ENCODE measurements around the gene PRKCE. TPM values are rescaled to one million over a fixed set of nuclear protein-coding genes. Genes with fewer than 3 reads are reported as not detected.

Gene PRKCE
- total RNA-seq, 1 donor from 2014 or later: 21.0 TPM

GRCh38 chr2:46032161-46032813 lies 380.8 kb downstream of the PRKCE start:
- no peaks in the 10 kb centered on the region for H3K36me3 ChIP-seq (ENCODE audit: control insufficient read depth, insufficient read depth, low read length)
- no peak overlapping the region for H3K4me3 ChIP-seq (ENCODE audit: low read depth, low read length)
- no peaks in the 10 kb centered on the region for H3K27me3 ChIP-seq (ENCODE audit: control insufficient read depth, insufficient read depth, low read length)
- TF ChIP-seq CTCF (IDR thresholded peaks at IDR 0.05; ENCODE audit: insufficient read depth, low read length, poor library complexity, severe bottlenecking): no peak
- no peak for DNase-seq (ENCODE audit: low read depth)

GRCh38 chr2:46032996-46033395 lies 381.5 kb downstream of the PRKCE start:
- no peak overlapping the region for H3K4me3 ChIP-seq (ENCODE audit: low read depth, low read length)
- H3K27me3 ChIP-seq (ENCODE audit: control insufficient read depth, insufficient read depth, low read length): no peaks in the 10 kb centered on the region
- no peaks in the 10 kb centered on the region for H3K36me3 ChIP-seq (ENCODE audit: control insufficient read depth, insufficient read depth, low read length)
- no peak for TF ChIP-seq CTCF (IDR thresholded peaks at IDR 0.05; ENCODE audit: insufficient read depth, low read length, poor library complexity, severe bottlenecking)
- no peak for DNase-seq (ENCODE audit: low read depth)

DNA sequence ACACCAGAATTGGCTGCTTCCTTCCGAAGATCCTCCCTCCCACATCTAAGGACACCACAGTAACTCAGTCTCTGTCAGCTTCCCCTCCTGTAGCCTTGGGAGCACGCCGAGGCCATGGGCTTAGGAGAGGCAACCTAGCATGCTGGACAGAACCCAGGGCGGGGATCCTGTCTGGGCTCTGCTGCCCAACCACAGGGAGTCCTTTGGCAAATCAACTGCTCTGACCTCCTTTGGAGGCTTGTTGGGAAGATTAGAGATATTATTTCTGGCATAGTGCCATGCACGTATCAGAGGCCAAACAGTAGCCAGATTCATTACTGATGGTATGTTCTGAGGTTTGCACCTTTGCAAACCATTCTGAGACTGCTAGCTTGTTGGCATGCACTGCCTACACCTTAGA lies 383.1 kb downstream of the PRKCE start:
- no peak for DNase-seq (ENCODE audit: low read depth)
- H3K36me3 ChIP-seq (ENCODE audit: control insufficient read depth, insufficient read depth, low read length): no peaks in the 10 kb centered on the region
- TF ChIP-seq CTCF (IDR thresholded peaks at IDR 0.05; ENCODE audit: insufficient read depth, low read length, poor library complexity, severe bottlenecking): no peak
- no peak overlapping the region for H3K4me3 ChIP-seq (ENCODE audit: low read depth, low read length)
- H3K27me3 ChIP-seq (ENCODE audit: control insufficient read depth, insufficient read depth, low read length): no peaks in the 10 kb centered on the region

- no peak for DNase-seq (ENCODE audit: low read depth)
- no peak overlapping the region for H3K4me3 ChIP-seq (ENCODE audit: low read depth, low read length)
- no peaks in the 10 kb centered on the region for H3K27me3 ChIP-seq (ENCODE audit: control insufficient read depth, insufficient read depth, low read length)
- no peak for TF ChIP-seq CTCF (IDR thresholded peaks at IDR 0.05; ENCODE audit: insufficient read depth, low read length, poor library complexity, severe bottlenecking)
- no peaks in the 10 kb centered on the region for H3K36me3 ChIP-seq (ENCODE audit: control insufficient read depth, insufficient read depth, low read length)
These were observed 385.5 kb downstream of the PRKCE start for GRCh38 chr2:46036929-46037328.

GRCh38 chr2:46039543-46040303 lies 388.2 kb downstream of the PRKCE start:
- H3K27me3 ChIP-seq (ENCODE audit: control insufficient read depth, insufficient read depth, low read length): no peaks in the 10 kb centered on the region
- H3K4me3 ChIP-seq (ENCODE audit: low read depth, low read length): no peak overlapping the region
- DNase-seq (ENCODE audit: low read depth): no peak
- H3K36me3 ChIP-seq (ENCODE audit: control insufficient read depth, insufficient read depth, low read length): no peaks in the 10 kb centered on the region
- no peak for TF ChIP-seq CTCF (IDR thresholded peaks at IDR 0.05; ENCODE audit: insufficient read depth, low read length, poor library complexity, severe bottlenecking)
